ENCODE data around the gene SLC22A3.
"Not testable (repeated sequence)": the region's sequence is repeated elsewhere in the genome, so short reads cannot be mapped to it uniquely, and the experiment has no call there.

Gene SLC22A3

GRCh38 chr6:160374836-160375560, 26.8 kb downstream of the SLC22A3 start:
- DNase-seq (ENCODE audit: low spot score): no peak

GRCh38 chr6:160375561-160375949, 27.4 kb downstream of the SLC22A3 start:
- no peak for DNase-seq (ENCODE audit: low spot score)

- no peak for DNase-seq (ENCODE audit: low spot score)
Measured at GRCh38 chr6:160376445-160376844, 28.3 kb downstream of the SLC22A3 start.

GRCh38 chr6:160378218-160378617, 30.0 kb downstream of the SLC22A3 start:
- no peak for DNase-seq (ENCODE audit: low spot score)

GRCh38 chr6:160378882-160379281, 30.7 kb downstream of the SLC22A3 start:
- DNase-seq (ENCODE audit: low spot score): no peak

- no peak for DNase-seq (ENCODE audit: low spot score)
Measured at GRCh38 chr6:160379466-160379865, 31.3 kb downstream of the SLC22A3 start.

- no peak for DNase-seq (ENCODE audit: low spot score)
Measured at GRCh38 chr6:160382946-160383345, 34.8 kb downstream of the SLC22A3 start.

GRCh38 chr6:160386869-160387530, 38.8 kb downstream of the SLC22A3 start:
- DNase-seq (ENCODE audit: low spot score): no peak

- no peak for DNase-seq (ENCODE audit: low spot score)
Measured at GRCh38 chr6:160387916-160388643, 39.9 kb downstream of the SLC22A3 start.

- DNase-seq (ENCODE audit: low spot score): no peak
Measured at GRCh38 chr6:160388922-160389321, 40.7 kb downstream of the SLC22A3 start.

GRCh38 chr6:160391419-160392116, 43.4 kb downstream of the SLC22A3 start:
- DNase-seq (ENCODE audit: low spot score): no peak

GRCh38 chr6:160393442-160393841, 45.3 kb downstream of the SLC22A3 start:
- DNase-seq (ENCODE audit: low spot score): not testable (repeated sequence)

- DNase-seq (ENCODE audit: low spot score): no peak
Measured at GRCh38 chr6:160393891-160394653, 45.9 kb downstream of the SLC22A3 start.

- DNase-seq (ENCODE audit: low spot score): no peak
Measured at GRCh38 chr6:160394654-160395035, 46.5 kb downstream of the SLC22A3 start.

- no peak for DNase-seq (ENCODE audit: low spot score)
Measured at GRCh38 chr6:160395187-160395586, 47.0 kb downstream of the SLC22A3 start.

GRCh38 chr6:160396292-160396691, 48.1 kb downstream of the SLC22A3 start:
- no peak for DNase-seq (ENCODE audit: low spot score)

- no peak for DNase-seq (ENCODE audit: low spot score)
Measured at GRCh38 chr6:160398674-160399271, 50.6 kb downstream of the SLC22A3 start.

- no peak for DNase-seq (ENCODE audit: low spot score)
Measured at GRCh38 chr6:160400446-160400845, 52.3 kb downstream of the SLC22A3 start.

GRCh38 chr6:160408528-160408927, 60.4 kb downstream of the SLC22A3 start:
- no peak for DNase-seq (ENCODE audit: low spot score)

GRCh38 chr6:160412993-160413392, 64.8 kb downstream of the SLC22A3 start:
- no peak for DNase-seq (ENCODE audit: low spot score)

GRCh38 chr6:160417146-160417545, 69.0 kb downstream of the SLC22A3 start:
- no peak for DNase-seq (ENCODE audit: low spot score)

All from hematopoietic multipotent progenitor cell treated with erythropoietin and hydrocortisone succinate and interleukin-3 and kit ligand, for 15 days (in vitro differentiated cells).